Adipose tissue (tissue), 3 donors: ENCODE data around the gene SLC30A3. TPM values are rescaled to one million over a fixed set of nuclear protein-coding genes. Genes with fewer than 3 reads are reported as not detected.

Source experiments
- H3K27ac ChIP-seq: one replicate; pipeline ENCODE4 v1.5.1; 2013; ENCODE audit warnings: low read depth, low read length
- WGBS, 3 donors: extraction: QIAGEN DNeasy Blood & Tissue Kit; methylation state at CpG; one replicate each; pipeline ENCODE4 v1.1.7; 2013; 5-methylcytosine and 5-hydroxymethylcytosine counted together
- polyA plus RNA-seq, 3 donors: library from polyadenylated mRNA; stranded (reverse); fragments of 200-250 nt; gene quantifications; one replicate each; pipeline ENCODE4 v1.2.3, GENCODE V29; 2013
- donor health status: healthy with polysubstance abuse.
- donor health status: Bipolar disorder and iron deficiency.
- donor health status: healthy.

SLC30A3 gene
- polyA plus RNA-seq, 3 donors = 0.08 to 0.22 (median 0.22) TPM

DNA sequence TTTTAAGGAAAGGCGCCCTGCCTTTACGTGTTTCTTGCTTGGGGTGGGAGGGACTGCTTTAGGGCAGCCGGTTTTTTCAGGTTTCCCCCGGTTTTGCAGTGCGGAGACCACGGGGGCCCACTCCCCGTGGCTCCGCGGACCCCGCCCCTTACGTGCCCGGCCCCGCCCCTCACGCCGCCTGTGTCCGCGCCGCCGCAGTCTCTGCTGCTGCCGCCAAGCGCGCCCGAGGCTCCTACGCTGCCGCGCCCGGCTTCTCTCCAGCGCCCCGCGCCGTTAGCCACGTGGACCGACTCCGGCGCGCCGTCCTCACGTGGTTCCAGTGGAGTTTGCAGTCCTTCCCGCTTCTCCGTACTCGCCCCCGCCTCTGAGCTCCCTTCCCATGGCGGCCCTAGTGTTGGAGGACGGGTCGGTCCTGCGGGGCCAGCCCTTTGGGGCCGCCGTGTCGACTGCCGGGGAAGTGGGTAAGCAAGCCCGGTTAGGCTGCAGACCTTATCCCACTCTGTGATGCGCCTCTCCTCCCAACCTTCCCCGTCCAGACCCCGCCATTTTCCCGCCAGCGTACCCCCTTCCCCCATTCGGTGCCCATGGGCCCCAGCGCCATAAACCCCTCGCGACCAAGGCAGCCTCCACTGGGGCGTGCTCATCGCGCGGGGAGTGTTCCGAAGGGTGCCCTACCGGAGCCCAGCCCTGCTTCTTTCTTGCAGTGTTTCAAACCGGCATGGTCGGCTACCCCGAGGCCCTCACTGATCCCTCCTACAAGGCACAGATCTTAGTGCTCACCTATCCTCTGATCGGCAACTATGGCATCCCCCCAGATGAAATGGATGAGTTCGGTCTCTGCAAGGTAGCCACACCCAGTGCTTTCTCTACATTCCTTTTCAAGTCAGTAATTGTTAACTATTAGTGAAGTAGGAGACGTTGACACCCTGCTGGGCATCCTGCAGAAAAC, 45.4 kb downstream of the SLC30A3 start, which contains the start of gene CAD:
CAD (plus strand) TSS at position 197 of the 949 bp plus-strand sequence; CDS start at position 380, 183 bp downstream.
- WGBS, 3 donors = 1% methylated on average over 47 to 72 of the region's 72 CpGs

DNA sequence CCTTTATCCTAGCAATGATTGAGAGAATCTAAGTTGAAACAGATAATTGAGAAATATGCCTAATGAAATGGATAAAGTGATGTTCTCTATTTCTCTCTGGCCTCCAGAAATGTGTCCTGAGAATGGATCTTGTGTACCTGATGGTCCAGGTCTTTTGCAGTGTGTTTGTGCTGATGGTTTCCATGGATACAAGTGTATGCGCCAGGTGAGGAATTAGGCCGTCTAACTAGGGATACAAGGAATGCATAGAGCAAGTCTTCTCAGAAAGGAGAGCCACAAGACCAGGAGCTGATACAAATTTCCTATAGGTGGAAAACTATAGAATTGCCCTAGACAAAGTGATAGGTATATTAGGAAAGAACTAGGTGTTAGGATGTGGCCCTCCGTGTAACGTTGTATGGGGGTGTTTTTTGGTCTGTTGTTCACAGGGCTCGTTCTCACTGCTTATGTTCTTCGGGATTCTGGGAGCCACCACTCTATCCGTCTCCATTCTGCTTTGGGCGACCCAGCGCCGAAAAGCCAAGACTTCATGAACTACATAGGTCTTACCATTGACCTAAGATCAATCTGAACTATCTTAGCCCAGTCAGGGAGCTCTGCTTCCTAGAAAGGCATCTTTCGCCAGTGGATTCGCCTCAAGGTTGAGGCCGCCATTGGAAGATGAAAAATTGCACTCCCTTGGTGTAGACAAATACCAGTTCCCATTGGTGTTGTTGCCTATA, 46.3 kb downstream of the SLC30A3 start:
- WGBS, 3 donors = 77 to 84% (median 82%) methylated on average over 13 of the region's 13 CpGs
- peak overlapping the region; percentile 46 for H3K27ac ChIP-seq

More for the DNA sequence above, 45.4 kb downstream of the SLC30A3 start, which contains the start of gene CAD:
- peak within 1 kb of the TSS; percentile 46 for H3K27ac ChIP-seq

DNA sequence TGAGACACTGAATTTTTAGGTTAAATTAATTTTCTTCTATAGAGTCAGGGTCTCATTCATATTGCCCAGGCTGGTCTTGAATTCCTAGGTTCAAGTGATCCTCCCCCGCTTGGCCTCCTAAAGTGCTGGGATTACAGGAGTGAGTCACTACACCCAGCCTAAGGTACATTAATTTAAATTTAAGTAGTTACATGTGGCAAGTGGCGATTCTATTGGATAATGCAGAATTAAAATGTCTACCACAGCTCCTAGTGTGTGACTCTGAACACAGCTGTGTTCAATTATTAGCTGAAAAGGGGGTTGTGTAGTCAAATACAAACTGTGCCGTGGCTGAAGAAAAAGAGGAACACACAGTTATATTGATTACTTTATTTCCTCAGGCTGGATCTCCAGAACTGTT, 47.9 kb downstream of the SLC30A3 start:
- WGBS, 3 donors = 84 to 90% (median 86%) methylated on average over 3 of the region's 3 CpGs

DNA sequence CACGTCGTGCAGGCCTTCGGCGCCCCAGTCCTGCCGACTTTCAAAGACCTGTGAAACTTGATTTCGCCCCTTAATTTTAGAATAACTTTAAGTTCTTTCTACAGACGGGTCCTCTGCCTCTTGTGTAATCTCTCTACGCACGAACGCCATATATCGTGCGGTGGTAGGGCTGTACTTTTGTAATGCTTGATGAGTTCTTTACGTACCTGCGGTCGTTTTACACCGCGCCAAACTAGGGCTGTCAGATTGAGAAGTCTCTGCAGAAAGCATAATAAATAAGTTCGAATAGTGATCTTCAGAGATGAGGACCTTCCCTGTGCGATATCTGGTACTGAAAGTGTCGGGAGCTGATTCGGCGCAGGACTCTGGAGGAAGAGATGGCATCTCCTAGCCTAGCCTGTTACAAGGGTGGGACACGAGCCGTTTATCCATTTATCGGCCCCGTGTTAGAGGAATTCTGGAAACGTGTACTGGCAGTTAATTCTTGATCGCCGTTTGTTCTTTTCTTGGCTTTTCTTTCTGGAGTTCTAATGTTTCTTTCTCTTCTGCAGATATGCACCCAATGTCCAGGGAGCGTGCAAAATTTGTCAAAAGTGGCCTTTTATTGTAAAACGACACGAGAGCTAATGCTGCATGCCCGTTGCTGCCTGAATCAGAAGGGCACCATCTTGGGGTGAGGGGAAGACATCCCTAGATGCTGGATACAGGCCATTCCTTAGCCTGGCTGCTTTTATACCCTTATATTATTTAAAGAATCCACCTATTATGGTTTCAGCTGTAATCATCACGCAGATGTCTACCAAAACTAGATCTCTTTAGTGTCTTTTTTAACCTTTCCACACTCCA, 50.0 kb downstream of the SLC30A3 start:
- peak overlapping the region; percentile 95 for H3K27ac ChIP-seq
- WGBS, 3 donors = 6 to 10% (median 8%) methylated on average over 34 of the region's 34 CpGs

More for the DNA sequence above, 47.9 kb downstream of the SLC30A3 start:
- H3K27ac ChIP-seq = no peak overlapping the region

DNA sequence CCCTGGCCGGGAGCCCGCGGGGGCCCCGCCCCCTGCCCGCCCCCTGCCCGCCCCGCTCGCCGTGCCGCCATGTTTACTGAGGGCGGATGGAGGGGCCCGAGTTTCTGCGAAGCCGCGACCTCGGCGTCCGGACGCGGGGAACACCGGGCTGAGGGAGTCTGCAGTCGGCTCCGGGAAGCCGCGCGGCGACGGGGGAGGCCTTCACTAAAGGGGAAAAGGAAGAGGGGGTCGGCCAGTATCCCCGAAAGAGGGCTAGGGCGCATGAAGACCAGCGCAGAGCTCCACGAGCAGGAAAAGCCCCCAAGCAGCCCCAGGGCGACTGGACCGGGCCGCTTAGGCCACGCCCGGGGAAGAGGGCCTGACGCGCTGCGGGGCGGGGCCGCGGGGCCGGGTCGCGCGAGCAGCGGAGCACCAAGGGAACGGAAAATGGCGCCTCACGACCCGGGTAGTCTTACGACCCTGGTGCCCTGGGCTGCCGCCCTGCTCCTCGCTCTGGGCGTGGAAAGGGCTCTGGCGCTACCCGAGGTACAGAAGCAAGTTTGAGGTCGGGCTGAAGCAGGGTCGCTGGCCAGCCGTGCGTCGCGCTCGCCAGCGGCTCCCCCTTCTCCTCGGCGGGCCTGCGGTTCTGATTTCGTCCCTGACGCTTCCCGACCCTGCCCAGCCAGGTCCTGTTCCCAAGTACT, 50.8 kb downstream of the SLC30A3 start, which contains the start of the genes ATRAID and SLC5A6:
ATRAID (plus strand) TSS at position 99 of the 683 bp plus-strand sequence; CDS start at position 427, 328 bp downstream.
SLC5A6 (minus strand) TSS at position 326 of the 683 bp plus-strand sequence. CDS start 4,618 bp downstream, outside the sequence.
- H3K27ac ChIP-seq = peak within 1 kb of the TSS; percentile 95
- WGBS, 3 donors = 0 to 1% (median 0%) methylated on average over 63 to 73 of the region's 73 CpGs

DNA sequence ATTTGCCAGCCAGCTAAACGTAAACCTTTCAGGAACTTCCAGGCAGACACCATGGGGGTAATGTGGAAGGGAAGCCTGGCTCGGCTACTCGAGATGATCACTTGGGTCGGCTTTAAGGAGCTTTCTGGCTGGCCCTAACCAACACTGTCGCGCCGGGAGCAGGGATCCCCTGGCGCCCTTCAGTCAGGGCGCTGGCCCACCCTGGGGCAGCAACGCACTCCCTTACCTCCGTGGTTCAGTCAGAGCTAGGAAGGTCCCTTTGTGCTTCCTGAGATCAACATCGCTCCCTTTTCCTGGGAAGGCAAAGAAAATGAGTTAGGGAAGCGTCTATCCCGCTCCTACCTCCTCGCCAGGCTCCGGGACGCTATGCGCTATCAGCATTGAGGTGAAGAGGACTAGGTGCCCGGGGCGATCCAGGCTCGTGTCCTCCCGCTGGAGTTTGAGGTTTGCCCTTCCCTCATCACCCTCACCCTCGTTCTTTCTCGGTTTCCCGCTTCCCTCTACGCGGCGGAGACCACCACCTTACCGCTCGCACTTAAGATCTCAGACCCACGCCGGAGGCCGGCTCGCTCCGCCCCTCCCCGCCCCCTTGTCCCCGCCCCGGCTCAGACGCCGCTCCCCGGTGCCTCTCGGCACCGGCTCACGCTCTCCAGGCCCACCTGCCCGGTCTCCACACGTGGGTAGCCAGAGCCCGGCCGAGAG, 51.5 kb downstream of the SLC30A3 start:
- WGBS, 3 donors = 2 to 4% (median 3%) methylated on average over 45 to 48 of the region's 48 CpGs
- H3K27ac ChIP-seq = no peak overlapping the region

DNA sequence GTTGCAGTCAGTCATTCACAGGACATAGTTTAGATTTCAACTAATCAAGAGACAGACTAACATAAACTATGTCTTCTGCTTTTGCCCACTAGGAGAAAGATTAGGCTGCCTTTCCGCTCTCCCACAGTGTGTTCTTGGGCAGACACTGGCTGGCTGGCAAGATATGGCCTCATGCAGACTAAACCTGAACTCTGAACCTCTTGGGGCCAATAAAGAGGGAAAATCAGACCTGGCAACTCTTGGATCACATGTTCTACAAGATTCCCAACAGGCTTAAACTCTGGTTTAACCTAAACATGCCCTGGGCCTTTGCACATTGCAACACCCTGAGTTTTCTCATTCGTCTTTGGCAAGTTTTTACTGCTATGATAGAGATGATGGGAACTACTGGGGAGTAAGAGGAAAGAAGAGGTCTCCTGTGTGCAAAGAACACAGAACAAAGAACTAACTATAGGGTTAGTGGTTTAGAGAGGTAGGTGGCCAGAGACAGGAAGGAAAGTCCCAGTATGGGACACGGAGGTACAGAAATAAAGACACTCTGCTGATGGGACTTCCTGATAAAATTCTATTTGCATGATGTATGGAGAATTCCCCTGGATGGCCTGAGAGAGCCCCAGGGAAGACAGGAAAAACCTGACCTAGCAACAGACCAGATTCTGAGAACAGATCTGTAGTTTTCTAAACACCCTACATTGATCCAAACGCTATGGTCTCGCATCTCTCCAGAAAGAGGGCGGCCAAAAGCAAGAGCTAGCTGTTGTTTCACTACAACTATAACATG, 53.0 kb downstream of the SLC30A3 start:
- no peak overlapping the region for H3K27ac ChIP-seq
- WGBS, 3 donors = 80 to 87% (median 84%) methylated on average over 6 of the region's 6 CpGs

DNA sequence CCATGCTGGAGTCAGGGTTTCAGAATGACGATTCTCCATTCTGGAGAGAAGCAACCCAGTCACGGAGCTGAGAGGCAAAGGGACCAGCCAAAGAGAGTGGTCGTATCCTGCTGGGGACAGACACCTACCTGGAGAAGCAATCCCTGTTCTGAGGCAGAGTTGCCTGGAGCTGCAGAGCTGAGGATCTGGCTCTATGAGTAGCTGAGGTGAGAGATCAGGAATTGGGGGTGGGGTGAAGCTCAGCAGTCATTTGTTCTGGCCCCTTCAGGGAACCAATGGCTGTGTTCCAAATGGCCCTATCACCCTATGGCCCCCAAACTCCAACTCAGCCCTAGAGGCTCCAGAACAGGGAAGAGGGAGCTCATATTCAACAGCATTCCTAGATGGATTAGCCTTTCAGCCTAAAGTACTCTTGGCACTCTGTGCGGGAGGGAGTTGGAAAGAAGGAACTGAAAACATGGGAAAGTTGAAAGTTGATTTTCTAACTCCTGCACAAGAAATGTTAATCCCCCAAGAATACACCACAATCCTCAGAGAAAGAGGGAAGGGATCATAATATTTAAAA, 54.3 kb downstream of the SLC30A3 start:
- 90 to 92% (median 90%) methylated on average over 4 of the region's 4 CpGs for WGBS, 3 donors
- no peak overlapping the region for H3K27ac ChIP-seq

DNA sequence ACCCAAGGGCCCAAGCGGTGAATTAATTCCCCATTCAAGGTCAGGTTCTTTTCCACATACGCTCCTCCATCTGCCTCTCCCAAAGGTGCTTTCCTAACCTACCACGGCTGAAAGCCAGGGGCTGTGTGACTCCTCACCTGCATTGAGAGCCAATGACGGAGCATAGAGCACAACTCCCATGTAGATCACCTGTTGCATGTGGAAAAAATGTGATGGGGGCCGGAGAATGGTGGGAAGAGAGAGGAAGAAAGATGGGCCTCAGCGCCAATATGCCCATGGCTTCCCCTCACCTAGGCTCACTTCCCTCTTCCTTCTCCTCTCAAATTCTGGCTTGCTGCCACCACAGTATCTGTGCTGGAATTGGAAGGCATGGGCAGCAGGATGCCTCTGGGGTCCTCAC, 56.5 kb downstream of the SLC30A3 start:
- 93 to 98% (median 93%) methylated on average over 6 of the region's 6 CpGs for WGBS, 3 donors
- H3K27ac ChIP-seq = no peak overlapping the region

DNA sequence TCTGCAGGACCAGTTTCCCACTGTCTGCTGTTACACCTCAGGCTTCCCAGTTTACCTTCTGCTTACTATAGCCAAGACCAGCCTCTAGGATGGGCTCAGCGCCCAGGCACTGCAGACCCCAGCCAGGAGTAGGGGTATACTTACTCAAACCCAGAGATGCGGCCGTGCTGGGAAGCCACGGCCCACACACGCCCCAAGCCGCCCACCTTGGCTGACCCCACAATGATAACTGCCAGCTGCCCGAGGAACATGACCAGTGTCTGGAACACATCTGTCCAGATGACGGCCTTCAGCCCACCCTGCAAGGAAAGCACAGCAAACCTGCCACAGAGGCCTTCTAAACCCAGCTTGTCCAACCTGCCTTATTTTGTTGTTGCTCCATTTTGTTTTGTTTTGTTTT, 57.6 kb downstream of the SLC30A3 start:
- H3K27ac ChIP-seq = no peak overlapping the region
- 71 to 80% (median 73%) methylated on average over 8 of the region's 8 CpGs for WGBS, 3 donors

DNA sequence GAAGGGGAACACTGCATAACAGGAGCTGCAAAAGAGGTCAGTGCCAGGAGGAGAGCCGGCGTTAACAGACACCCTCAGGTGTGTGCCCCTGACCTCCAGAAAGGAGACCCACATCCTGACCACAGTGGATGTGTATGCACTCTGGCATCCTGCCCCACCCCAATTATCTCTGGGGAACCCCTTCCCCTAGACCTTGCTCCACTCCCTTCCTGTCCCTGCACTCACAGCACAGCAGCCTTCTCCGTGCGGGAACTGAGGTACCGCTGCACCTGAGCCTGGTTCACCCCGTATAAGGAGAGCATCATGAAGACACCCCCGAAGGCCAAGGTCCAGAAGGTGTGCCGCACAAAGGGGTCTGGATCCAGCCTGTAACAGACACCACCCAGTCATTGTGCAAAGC, 58.3 kb downstream of the SLC30A3 start:
- 91 to 96% (median 96%) methylated on average over 6 to 8 of the region's 8 CpGs for WGBS, 3 donors
- no peak overlapping the region for H3K27ac ChIP-seq

DNA sequence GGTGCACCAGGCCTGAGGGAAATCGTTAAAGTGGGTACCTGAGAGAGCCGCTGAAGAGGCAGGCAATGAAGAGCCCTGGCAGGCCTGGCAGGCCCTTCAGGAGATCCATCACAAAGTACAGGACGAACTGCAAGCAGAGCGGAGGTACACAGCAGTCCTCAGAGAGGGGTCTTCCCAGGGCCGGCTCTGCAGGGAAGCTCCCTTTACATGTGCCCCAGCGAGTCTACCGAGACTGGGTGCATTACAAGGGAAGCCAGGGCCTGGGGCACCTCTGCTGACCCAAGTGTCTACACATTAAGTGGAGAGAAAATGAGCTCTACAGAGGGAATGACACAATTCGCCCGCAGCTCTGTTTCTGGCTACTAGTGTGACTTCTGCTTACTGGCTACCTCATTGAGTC, 59.1 kb downstream of the SLC30A3 start:
- no peak overlapping the region for H3K27ac ChIP-seq
- 90 to 94% (median 93%) methylated on average over 9 of the region's 9 CpGs for WGBS, 3 donors
